Left kidney (tissue), 2 donors: Measurements from ENCODE around the gene PHLPP1. TPM values are rescaled to one million over a fixed set of nuclear protein-coding genes. Genes with fewer than 3 reads are reported as not detected.

ENCODE experiments used
- DNase-seq: peaks from one replicate; pipeline ENCODE4 v3.0.0-alpha.2; 2013
- polyA plus RNA-seq: library from polyadenylated mRNA; unstranded; fragments of 120-200 nt; gene quantifications from one replicate; pipeline ENCODE4 v1.2.1, GENCODE V29; 2013; ENCODE audit not compliant: insufficient read length

PHLPP1 gene
- polyA plus RNA-seq, 1 donor, result 17.9 TPM

DNA sequence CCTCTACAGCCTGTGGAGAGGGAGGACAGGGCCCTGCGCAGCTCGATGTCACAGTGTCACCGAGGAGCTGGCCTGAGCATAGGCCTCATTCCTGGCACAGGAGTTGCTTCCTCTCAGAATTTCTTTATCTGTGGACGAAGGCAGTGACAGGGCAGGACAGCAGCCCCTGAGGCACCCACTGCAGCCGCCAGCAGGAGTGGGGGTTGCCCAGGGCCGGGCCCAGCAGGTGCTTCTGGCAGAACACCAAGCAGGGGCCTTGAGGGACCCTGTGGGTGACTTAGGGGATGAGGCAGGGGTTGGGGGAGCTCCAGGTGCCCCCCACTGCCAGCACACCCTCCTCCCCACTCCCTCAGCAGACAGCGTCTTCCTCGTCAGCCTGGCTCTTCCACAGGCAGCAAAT is 290.0 kb downstream of the PHLPP1 start:
- no peak for DNase-seq

- DNase-seq, result no peak
Measured at GRCh38 chr18:63007231-63007630, 291.9 kb downstream of the PHLPP1 start.

DNA sequence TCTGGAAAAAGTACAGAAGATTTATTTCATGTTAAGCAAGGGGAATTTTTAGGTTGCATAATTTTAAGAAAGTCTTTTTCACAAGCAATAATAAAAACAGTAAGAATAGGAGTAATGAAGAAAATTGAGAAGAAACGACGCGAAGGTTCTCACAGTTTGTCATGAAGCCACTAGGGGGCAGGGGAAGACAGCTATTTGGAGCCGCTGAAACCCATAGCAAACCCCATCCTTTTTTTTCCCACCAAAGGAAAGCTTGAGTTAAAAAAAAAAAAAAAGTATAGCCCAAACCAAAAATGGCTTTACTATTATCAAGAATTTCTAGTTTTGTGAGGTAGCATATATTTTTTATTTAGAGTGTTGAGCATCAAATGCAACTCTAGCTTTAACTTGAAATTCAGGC is 300.9 kb downstream of the PHLPP1 start:
- peak; percentile 68 for DNase-seq

DNA sequence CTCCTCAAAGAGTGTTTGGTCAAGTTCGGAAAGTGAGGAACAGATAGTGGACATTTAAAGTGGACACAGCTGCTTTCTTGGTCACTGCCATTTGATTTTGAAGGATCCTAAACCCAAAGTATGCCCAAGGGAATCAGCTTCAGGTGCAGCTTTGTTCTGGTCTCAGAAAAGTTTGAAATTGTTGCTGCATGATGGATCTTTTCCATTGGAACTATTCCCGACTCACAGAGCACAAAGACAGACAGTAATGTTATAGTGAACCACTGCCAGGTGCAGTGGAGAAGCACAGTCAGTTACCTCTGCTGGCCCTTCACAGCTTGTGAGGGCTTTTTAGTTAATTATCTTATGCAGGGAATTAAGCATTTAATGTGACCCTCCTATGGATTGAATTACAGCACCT is 301.7 kb downstream of the PHLPP1 start:
- DNase-seq, result no peak

DNA sequence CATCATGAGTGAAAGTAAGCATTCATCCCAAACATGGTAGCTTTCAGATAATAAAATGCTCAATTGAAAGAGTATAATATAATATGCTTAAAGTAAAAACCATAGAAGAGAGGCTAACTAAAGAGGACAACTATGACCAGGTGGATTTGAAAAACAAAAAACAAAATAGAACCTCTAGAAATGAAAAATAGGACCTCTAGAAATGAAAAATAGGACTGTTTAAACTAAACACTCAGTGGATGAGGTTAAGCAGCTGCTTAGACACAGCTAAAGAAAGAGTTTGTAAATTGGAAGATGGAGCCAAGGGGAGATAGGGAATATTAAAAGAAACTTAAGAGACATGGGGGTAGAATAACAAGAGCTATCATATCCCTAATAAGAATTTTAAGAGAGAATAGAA is 302.6 kb downstream of the PHLPP1 start:
- DNase-seq, result no peak

- DNase-seq, result no peak
Measured at GRCh38 chr18:63022429-63023022, 307.2 kb downstream of the PHLPP1 start.

GRCh38 chr18:63025251-63026090 is 310.1 kb downstream of the PHLPP1 start:
- peak; percentile 29 for DNase-seq

GRCh38 chr18:63028380-63028779 is 313.0 kb downstream of the PHLPP1 start:
- DNase-seq, result no peak

Other genes with a start within 250 kb of the PHLPP1 start
- gene ZCCHC2, start 192.5 kb upstream of the PHLPP1 start, polyA plus RNA-seq, result 19.0 TPM